ENCODE measurements around the gene TPK1.
"Not testable (repeated sequence)": the region's sequence is repeated elsewhere in the genome, so short reads cannot be mapped to it uniquely, and the experiment has no call there.

TPK1 gene

GRCh38 chr7:144606261-144606660 lies 229.6 kb downstream of the TPK1 start:
- FAIRE-seq, result no peak

DNA sequence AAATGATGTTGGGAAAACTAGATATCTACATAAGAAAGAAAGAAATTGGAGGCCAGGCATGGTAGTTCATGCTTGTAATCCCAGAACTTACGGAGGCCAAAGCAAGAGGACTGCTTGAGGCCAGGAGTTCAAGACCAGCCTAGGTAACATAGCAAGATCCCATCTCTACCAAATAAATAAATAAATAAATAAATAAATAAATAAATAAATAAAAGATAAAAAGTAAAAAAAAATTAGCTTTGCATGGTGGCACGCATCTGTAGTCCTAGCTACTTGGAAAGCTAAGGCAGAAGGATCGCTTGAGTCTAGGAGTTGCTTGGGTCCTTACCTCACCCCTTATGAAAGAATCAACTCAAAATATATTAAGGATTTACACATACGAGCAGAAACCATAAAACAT lies 238.9 kb downstream of the TPK1 start:
- no peak for FAIRE-seq

DNA sequence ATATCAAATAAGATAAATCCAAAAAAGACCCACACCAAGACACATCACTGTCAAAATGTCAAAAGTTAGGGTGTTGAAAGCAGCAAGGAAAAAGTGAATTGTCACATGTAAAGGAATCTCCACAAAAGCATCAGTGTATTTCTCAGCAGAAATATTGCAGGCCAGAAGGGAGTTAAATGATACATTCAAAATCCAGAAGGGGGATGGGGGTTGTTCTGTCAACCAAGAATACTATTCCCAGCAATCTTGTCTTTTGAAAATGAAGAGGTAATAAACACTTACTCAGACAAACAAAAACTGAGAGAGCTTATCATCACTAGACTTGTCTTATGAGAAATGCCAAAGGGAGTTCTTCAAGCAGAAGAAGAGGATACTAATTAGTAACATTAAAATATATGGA lies 241.3 kb downstream of the TPK1 start:
- no peak for FAIRE-seq

GRCh38 chr7:144588559-144589051 lies 247.2 kb downstream of the TPK1 start:
- no peak for FAIRE-seq

DNA sequence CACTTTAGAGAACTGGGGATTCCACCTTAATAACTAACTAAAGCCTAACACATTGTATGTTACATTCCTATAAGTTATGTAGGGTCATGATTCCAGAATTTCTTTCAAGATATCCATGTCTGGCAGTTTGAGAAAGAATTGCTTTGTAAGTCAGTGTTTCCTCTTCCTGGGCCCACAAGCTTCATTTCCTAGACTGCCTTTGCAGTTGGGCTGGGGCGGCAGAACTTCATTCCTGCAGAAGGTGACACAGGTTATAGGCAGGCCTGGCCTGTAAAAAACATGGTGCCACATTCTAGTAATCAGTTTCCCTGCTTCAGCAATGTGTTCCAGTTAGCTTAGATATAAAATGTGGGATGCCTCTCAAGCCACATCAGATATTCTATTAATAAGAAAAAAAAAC lies 248.2 kb downstream of the TPK1 start:
- FAIRE-seq, result no peak

GRCh38 chr7:144584726-144585125 lies 251.1 kb downstream of the TPK1 start:
- FAIRE-seq, result no peak

GRCh38 chr7:144579687-144580086 lies 256.2 kb downstream of the TPK1 start:
- FAIRE-seq, result no peak

DNA sequence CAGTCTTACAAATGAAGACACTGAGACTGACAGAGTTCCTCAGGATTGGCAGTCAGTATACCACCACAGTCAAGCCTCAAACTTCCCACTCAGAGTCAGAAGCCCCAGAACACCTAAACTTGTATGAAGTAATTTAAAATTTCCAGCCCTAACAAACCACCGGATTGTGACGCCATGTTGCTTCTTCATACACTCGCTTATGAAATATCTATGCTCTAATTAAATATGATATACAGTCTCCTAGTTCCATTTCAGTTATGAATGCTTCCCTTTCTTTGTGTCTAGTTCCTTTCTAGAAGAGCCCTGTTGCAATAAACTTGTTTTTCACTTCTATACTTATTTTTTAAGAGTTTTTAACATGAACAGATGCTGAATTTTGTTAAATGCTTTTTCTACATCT lies 260.4 kb downstream of the TPK1 start:
- no peak for FAIRE-seq

- FAIRE-seq, result not testable (repeated sequence)
These were observed 261.1 kb downstream of the TPK1 start for GRCh38 chr7:144574753-144575152.

DNA sequence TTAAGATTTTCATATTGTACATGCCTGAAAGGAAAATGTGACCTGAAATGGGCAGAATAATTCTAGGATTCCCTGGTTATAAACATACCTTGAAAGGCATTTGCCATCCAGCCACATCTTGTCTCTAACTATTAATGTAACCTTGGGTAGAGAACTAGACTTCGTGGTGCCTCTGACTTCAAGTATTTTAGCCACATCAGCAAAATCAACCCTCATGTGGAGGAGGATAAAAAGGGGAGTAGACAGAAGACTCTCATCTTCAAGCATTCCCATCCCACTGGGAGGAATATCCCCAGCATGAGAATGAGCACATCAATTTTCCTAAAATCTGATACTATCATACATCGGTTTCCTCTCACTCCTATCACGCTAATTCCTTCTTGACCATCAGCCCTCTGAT lies 267.6 kb downstream of the TPK1 start:
- no peak for FAIRE-seq

DNA sequence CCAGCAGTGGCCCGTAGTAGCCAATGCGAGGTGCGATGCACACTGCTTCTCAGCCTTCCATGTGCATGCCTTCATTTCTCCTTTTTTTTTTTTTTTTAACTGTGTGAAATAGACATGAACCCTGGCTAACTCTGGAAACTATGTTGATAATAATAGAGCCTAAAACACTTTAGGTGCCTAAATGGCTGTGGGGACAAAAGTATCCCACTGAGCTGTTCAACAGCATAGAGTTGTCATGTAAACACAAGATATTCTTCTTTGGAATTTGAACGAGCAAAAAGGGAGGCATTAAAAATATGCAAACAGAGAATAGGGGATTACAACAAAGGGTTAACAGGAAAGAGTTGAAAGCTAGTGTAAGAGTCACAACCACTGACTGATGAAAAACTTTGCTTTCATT lies 270.3 kb downstream of the TPK1 start:
- FAIRE-seq, result no peak

GRCh38 chr7:144549861-144550260 lies 286.0 kb downstream of the TPK1 start:
- no peak for FAIRE-seq

GRCh38 chr7:144548556-144548955 lies 287.3 kb downstream of the TPK1 start:
- no peak for FAIRE-seq

DNA sequence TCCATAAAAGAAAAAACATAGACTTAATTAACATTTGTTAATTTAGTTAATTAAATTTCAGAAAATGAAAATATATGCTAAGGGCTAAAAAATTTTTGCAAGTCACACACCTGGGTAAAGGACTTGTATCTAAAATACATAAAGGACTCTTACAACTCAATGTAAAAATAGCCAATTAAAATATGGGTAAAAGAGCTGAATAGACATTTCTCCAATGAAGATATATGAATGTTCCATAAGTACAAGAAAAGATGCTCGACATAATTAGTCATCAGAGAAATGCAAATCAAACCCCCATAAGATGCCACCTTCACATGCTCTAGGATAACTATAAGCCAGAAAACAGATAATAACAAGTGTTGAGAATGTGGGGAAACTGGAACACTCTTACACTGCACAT lies 288.0 kb downstream of the TPK1 start:
- no peak for FAIRE-seq

- no peak for FAIRE-seq
These were observed 289.1 kb downstream of the TPK1 start for GRCh38 chr7:144546782-144547181.

- FAIRE-seq, result no peak
These were observed 290.5 kb downstream of the TPK1 start for GRCh38 chr7:144545330-144545729.

DNA sequence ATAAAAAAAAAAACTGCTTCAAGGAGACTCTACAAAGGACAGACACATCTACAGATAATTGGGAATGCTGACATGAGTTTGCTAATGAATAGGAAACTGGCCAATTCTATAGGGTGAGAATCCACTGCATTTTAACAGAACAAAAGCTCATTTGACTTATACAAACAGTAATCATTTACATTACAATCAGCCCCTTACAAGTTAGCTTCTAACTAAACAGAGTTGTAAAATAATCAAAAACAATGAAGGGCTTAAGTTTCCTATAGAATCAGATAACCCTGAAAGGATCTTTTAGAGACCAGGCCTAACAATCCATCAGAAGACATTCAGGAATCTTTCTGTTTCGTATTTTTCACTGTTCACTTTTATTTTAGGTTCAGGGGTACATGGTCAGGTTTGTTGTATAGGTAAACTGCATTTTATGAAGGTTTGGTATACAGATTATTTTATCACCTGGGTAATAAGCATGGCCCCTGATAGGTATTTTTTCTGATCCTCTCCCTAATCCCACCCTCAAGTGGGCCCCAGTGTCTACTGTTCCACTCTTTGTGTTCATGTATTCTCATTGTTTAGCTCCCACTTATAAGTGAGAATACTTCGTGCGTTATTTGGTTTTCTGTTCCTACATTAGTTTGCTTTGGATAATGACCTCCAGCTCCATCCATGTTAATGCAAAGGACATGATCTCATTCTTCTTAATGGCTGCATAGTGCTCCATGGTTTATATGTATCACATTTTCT lies 301.0 kb downstream of the TPK1 start:
- FAIRE-seq, result no peak

DNA sequence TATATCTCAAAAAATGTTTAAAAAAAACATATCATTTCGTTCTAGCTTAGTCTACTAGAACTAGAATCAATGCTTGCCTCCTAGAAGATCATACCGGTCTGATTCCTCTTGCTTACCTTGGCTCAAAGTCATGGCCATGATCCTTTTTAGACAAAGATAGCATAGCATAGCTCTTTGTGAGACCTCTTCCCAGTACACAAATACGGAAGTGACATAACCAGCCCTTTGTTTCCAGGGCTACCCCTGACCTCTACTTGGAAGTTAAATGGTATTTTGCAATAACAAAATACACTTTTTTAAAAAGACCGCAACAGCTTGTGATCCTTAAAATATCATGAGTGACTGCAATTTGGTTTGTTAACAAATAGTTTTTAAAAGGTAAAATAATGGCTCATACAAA lies 301.7 kb downstream of the TPK1 start:
- no peak for FAIRE-seq

- FAIRE-seq, result no peak
These were observed 304.7 kb downstream of the TPK1 start for GRCh38 chr7:144531181-144531580.

DNA sequence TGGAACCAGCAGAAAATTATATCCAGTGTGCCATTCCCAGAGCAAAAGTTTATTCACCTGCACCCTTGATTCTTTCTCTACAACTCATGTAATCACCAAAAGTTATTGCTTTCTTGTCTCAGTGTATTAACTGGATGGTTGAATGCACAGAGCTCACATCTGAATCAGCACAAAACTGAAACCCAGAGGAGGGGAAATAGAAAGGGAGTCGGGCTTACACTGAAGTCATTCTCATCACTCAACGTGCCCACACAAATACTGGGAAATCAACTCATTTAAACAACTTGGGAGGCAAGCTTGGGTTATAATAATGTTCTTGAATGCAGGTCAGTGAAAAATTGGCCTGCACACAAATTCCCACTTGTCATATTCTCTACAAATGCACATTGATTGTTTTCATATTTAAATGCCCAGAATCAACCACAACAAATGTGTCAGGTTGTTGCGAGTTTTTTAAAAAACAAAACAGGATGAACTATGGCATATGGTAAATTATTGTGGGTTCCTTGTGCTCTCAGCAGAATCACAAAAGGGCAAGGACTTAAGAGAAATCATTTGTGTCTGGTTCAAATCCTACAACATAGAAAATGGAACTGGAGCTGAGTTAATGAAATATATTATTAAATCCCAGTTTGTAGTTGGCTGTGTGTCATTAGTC lies 306.5 kb downstream of the TPK1 start:
- no peak for FAIRE-seq

DNA sequence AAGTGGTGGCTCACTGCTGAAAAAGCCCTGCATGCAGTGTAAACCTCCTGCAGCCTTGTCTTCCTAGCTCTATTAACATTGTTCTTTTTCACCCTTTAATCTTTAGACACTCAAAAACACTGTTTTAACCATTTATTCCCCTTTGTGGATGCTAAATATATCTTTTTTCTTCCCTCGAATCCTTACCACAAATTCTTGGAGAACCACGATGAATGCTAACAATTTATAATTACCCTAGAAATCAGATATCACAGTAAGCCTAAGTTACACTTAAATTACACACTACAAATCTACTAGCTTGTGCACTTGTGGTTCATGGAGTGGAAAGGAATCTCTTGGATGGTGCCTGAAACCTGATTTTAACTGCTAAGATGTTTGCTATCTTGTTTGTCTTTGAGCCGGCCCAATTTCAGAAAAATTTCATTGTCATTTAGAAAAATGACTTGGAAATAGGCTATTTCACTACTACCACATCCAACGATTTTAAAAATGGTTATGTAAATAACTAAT lies 307.3 kb downstream of the TPK1 start:
- peak; percentile 13 for FAIRE-seq

DNA sequence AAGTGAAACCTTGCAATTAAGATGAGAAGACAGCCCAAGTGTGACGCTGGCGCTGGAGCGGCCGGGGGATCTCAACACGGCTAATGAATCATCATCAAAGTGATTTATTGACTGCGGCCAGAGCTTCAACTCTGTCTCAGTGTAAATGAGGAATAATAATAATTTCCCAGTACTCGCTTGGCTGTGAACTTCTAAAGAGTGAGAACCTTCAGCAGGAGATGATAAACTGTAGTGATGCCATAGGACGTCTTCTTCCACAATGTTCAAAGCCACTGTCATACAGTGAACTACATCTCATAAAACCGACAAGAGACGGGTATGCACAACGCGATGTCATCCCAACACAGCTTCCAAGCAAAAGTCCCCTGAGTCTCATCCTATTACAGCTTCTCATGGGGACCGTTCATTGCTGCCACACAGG lies 308.8 kb downstream of the TPK1 start:
- FAIRE-seq, result no peak

GRCh38 chr7:144525956-144526355 lies 309.9 kb downstream of the TPK1 start:
- no peak for FAIRE-seq

DNA sequence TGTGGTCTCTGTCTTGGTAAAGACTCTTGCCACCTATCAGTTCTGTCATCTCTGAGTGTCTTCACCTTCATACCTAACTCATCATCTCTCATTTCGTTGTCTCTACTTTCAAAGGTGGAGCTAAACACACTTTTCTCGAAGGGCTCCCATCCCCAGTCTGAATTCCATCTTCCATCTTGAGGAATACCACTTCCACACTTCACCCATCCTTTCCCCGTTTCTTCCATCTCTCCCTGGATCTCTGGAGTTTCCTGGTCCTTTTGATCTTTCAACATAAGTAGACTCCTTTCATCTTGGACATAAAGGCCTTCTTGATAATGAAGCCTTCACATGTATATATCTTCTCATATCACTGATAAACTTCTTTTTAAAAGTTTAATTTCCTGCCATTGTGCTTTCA lies 311.6 kb downstream of the TPK1 start:
- no peak for FAIRE-seq
